Astrocyte of the cerebellum (primary cell): ENCODE data around the gene RAB22A.

ENCODE experiments used
- DNase-seq: peaks from one replicate; pipeline ENCODE4 v3.0.0-alpha.2; 2011; ENCODE audit warnings: low read depth
- H3K4me3 ChIP-seq: 2 replicates; pipeline ENCODE4 v1.5.1; 2011; ENCODE audit warnings: mild to moderate bottlenecking, low read depth, low read length, moderate library complexity
- in situ Hi-C: cut with HindIII; loops from 2 replicates; pipeline ENCODE4 v1.10.0; 2017; ENCODE audit warnings: low sequenced_read_pairs
- TF ChIP-seq, protein P1 (sequence below): IDR thresholded peaks from 2 replicates; pipeline ENCODE4 v1.5.1; 2012; ENCODE audit warnings: low read length, low read depth, moderate library complexity, mild to moderate bottlenecking; ENCODE audit errors: missing control alignments

The RAB22A gene

GRCh38 chr20:58388028-58388601 lies 78.6 kb downstream of the RAB22A start:
- in situ Hi-C loops: no loop called here
- no peak overlapping the region for H3K4me3 ChIP-seq
- TF ChIP-seq, protein P1, sequence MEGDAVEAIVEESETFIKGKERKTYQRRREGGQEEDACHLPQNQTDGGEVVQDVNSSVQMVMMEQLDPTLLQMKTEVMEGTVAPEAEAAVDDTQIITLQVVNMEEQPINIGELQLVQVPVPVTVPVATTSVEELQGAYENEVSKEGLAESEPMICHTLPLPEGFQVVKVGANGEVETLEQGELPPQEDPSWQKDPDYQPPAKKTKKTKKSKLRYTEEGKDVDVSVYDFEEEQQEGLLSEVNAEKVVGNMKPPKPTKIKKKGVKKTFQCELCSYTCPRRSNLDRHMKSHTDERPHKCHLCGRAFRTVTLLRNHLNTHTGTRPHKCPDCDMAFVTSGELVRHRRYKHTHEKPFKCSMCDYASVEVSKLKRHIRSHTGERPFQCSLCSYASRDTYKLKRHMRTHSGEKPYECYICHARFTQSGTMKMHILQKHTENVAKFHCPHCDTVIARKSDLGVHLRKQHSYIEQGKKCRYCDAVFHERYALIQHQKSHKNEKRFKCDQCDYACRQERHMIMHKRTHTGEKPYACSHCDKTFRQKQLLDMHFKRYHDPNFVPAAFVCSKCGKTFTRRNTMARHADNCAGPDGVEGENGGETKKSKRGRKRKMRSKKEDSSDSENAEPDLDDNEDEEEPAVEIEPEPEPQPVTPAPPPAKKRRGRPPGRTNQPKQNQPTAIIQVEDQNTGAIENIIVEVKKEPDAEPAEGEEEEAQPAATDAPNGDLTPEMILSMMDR: no peak
- no peak for DNase-seq

GRCh38 chr20:58388882-58389323 lies 79.4 kb downstream of the RAB22A start, which contains the start of gene VAPB:
Gene VAPB, plus strand, starts transcription at chr20:58389229. Its CDS starts 231 bp downstream, at chr20:58389460.
- TF ChIP-seq, protein P1: no peak
- H3K4me3 ChIP-seq: peak within 1 kb of the TSS; percentile 77
- in situ Hi-C loops: no loop called here
- DNase-seq: peak; percentile 87

GRCh38 chr20:58389324-58389967 lies 79.9 kb downstream of the RAB22A start:
- in situ Hi-C loops: no loop called here
- TF ChIP-seq, protein P1: no peak

GRCh38 chr20:58389968-58390658 lies 80.6 kb downstream of the RAB22A start:
- TF ChIP-seq, protein P1: no peak
- in situ Hi-C loops: no loop called here
- DNase-seq: no peak
- H3K4me3 ChIP-seq: peak overlapping the region; percentile 77

More at GRCh38 chr20:58389324-58389967, 79.9 kb downstream of the RAB22A start:
- no peak for DNase-seq
- peak overlapping the region; percentile 77 for H3K4me3 ChIP-seq

GRCh38 chr20:58390659-58391035 lies 81.1 kb downstream of the RAB22A start:
- no peak for DNase-seq
- in situ Hi-C loops: no loop called here
- TF ChIP-seq, protein P1: no peak
- H3K4me3 ChIP-seq: no peak overlapping the region

- H3K4me3 ChIP-seq: no peak overlapping the region
- DNase-seq: no peak
- TF ChIP-seq, protein P1: no peak
- in situ Hi-C loops: no loop called here
These were observed 82.8 kb downstream of the RAB22A start for GRCh38 chr20:58392286-58392685.
